MM.1S (cell line): ENCODE results near the gene NEURL1B.

Source experiments
- EZH2 ChIP-seq: fragments of 300-600 bp; sonication (generic); optimal IDR thresholded peaks from 2 replicates; pipeline ENCODE3; 2017; ENCODE audit warnings: low read depth, mild to moderate bottlenecking, antibody characterized with exemption, low read length, mixed read lengths
- TF ChIP-seq, protein P1 (sequence below): fragments of 300-600 bp; sonication (generic); IDR thresholded peaks from 2 replicates; pipeline ENCODE4 v1.5.1; 2016; ENCODE audit warnings: antibody characterized with exemption, low read length, mixed read lengths

GRCh38 chr5:172669386-172670004, 28.4 kb downstream of the NEURL1B start:
- no peak for TF ChIP-seq EZH2
- TF ChIP-seq, protein P1, sequence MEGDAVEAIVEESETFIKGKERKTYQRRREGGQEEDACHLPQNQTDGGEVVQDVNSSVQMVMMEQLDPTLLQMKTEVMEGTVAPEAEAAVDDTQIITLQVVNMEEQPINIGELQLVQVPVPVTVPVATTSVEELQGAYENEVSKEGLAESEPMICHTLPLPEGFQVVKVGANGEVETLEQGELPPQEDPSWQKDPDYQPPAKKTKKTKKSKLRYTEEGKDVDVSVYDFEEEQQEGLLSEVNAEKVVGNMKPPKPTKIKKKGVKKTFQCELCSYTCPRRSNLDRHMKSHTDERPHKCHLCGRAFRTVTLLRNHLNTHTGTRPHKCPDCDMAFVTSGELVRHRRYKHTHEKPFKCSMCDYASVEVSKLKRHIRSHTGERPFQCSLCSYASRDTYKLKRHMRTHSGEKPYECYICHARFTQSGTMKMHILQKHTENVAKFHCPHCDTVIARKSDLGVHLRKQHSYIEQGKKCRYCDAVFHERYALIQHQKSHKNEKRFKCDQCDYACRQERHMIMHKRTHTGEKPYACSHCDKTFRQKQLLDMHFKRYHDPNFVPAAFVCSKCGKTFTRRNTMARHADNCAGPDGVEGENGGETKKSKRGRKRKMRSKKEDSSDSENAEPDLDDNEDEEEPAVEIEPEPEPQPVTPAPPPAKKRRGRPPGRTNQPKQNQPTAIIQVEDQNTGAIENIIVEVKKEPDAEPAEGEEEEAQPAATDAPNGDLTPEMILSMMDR = no peak
